RWPE2 (cell line): Measurements from ENCODE around the gene DHRS2.
"Not testable (repeated sequence)": the region's sequence is repeated elsewhere in the genome, so short reads cannot be mapped to it uniquely, and the experiment has no call there.

Experiments
- ATAC-seq: fragments of 200-7000 bp; cut with Tn5 transposase; 3 replicates; pipeline ENCODE4 v1.9.1; 2021; ENCODE audit warnings: low read depth
- DNase-seq: peaks from one replicate; pipeline ENCODE4 v3.0.0-alpha.2; 2020; ENCODE audit warnings: low spot score
- H3K27ac ChIP-seq: fragments of 450-650 bp; 2 replicates; pipeline ENCODE4 v1.5.1; 2017; ENCODE audit warnings: mild to moderate bottlenecking; ENCODE audit not compliant: poor library complexity, severe bottlenecking
- H3K27me3 ChIP-seq: fragments of 250-450 bp; sonication (Bioruptor Pico); 2 replicates; pipeline ENCODE4 v1.5.1; 2021; ENCODE audit warnings: mild to moderate bottlenecking, moderate library complexity; ENCODE audit not compliant: insufficient read depth, poor library complexity, severe bottlenecking
- H3K36me3 ChIP-seq: fragments of 250-450 bp; sonication (Bioruptor Pico); 2 replicates; pipeline ENCODE4 v1.5.1; 2020; ENCODE audit warnings: low read depth, mild to moderate bottlenecking, moderate library complexity
- H3K4me1 ChIP-seq: fragments of 250-450 bp; sonication (Bioruptor Pico); 2 replicates; pipeline ENCODE4 v1.5.1; 2021; ENCODE audit warnings: mild to moderate bottlenecking, moderate library complexity; ENCODE audit not compliant: insufficient read depth, poor library complexity, severe bottlenecking
- H3K4me3 ChIP-seq: fragments of 250-450 bp; sonication (Bioruptor Pico); 2 replicates; pipeline ENCODE4 v1.5.1; 2021; ENCODE audit warnings: mild to moderate bottlenecking, moderate library complexity; ENCODE audit not compliant: severe bottlenecking
- H3K9me3 ChIP-seq: fragments of 250-450 bp; sonication (Bioruptor Pico); 2 replicates; pipeline ENCODE4 v1.5.1; 2021; ENCODE audit warnings: mild to moderate bottlenecking, moderate library complexity; ENCODE audit not compliant: severe bottlenecking
- CTCF ChIP-seq: fragments of 450-650 bp; IDR thresholded peaks from one replicate; pipeline ENCODE4 v1.5.1; 2017; ENCODE audit warnings: mild to moderate bottlenecking, moderate library complexity; ENCODE audit not compliant: poor library complexity, severe bottlenecking

The DHRS2 gene

GRCh38 chr14:23609001-23609400, 27.2 kb upstream of the DHRS2 start:
- ATAC-seq (no peak), DNase-seq (no peak)
- no peaks in the 10 kb centered on the region for H3K36me3 ChIP-seq
- no peak overlapping the region for H3K4me3 ChIP-seq
- H3K4me1 ChIP-seq, result no peaks in the 10 kb centered on the region
- H3K27ac ChIP-seq, result no peak overlapping the region
- peaks cover 35% of the 10 kb centered on the region for H3K27me3 ChIP-seq
- TF ChIP-seq CTCF, result no peak
- H3K9me3 ChIP-seq, result no peaks in the 10 kb centered on the region

GRCh38 chr14:23609411-23610089, 26.6 kb upstream of the DHRS2 start:
- H3K27me3 ChIP-seq, result peaks cover 36% of the 10 kb centered on the region
- H3K9me3 ChIP-seq, H3K36me3 ChIP-seq, H3K4me3 ChIP-seq, H3K4me1 ChIP-seq, DNase-seq, ATAC-seq, H3K27ac ChIP-seq: not testable (repeated sequence)

- H3K9me3 ChIP-seq, result no peaks in the 10 kb centered on the region
- no peaks in the 10 kb centered on the region for H3K36me3 ChIP-seq
- no peaks in the 10 kb centered on the region for H3K4me1 ChIP-seq
- ATAC-seq (no peak), DNase-seq (no peak)
- H3K27me3 ChIP-seq, result peaks cover 36% of the 10 kb centered on the region
- TF ChIP-seq CTCF, result no peak
- H3K4me3 ChIP-seq, result no peak overlapping the region
- H3K27ac ChIP-seq, result no peak overlapping the region
Measured at GRCh38 chr14:23610090-23610814, 25.9 kb upstream of the DHRS2 start.

- ATAC-seq, result no peak
- TF ChIP-seq CTCF, result no peak
- H3K27me3 ChIP-seq, result peaks cover 36% of the 10 kb centered on the region
Measured at GRCh38 chr14:23610815-23611289, 25.3 kb upstream of the DHRS2 start.

GRCh38 chr14:23612354-23612732, 23.8 kb upstream of the DHRS2 start:
- H3K4me1 ChIP-seq, result no peaks in the 10 kb centered on the region
- no peak for DNase-seq
- no peak for TF ChIP-seq CTCF
- H3K9me3 ChIP-seq, result no peaks in the 10 kb centered on the region
- H3K27ac ChIP-seq, result no peak overlapping the region
- no peak; the same call in 2 of the 3 replicates for ATAC-seq
- H3K4me3 ChIP-seq, result no peak overlapping the region
- H3K27me3 ChIP-seq, result peaks cover 35% of the 10 kb centered on the region
- H3K36me3 ChIP-seq, result no peaks in the 10 kb centered on the region

More at GRCh38 chr14:23610815-23611289, 25.3 kb upstream of the DHRS2 start:
- H3K27ac ChIP-seq, result no peak overlapping the region
- H3K4me1 ChIP-seq, result no peaks in the 10 kb centered on the region
- DNase-seq, result no peak
- no peak overlapping the region for H3K4me3 ChIP-seq
- no peaks in the 10 kb centered on the region for H3K36me3 ChIP-seq
- no peaks in the 10 kb centered on the region for H3K9me3 ChIP-seq
